ENCODE results near the gene RFFL. TPM values are rescaled to one million over a fixed set of nuclear protein-coding genes. Genes with fewer than 3 reads are reported as not detected.

Gene RFFL
- total and polyA plus RNA-seq, 9 of the 15 experiments (the other 6 are each of a cell fraction or from before 2014, with no cell fraction given) = 3.4 to 18.1 (median 12.8) TPM

GRCh38 chr17:35088881-35089585 lies 25.5 kb upstream of the RFFL start (continued):
- TF ChIP-seq, protein P1, sequence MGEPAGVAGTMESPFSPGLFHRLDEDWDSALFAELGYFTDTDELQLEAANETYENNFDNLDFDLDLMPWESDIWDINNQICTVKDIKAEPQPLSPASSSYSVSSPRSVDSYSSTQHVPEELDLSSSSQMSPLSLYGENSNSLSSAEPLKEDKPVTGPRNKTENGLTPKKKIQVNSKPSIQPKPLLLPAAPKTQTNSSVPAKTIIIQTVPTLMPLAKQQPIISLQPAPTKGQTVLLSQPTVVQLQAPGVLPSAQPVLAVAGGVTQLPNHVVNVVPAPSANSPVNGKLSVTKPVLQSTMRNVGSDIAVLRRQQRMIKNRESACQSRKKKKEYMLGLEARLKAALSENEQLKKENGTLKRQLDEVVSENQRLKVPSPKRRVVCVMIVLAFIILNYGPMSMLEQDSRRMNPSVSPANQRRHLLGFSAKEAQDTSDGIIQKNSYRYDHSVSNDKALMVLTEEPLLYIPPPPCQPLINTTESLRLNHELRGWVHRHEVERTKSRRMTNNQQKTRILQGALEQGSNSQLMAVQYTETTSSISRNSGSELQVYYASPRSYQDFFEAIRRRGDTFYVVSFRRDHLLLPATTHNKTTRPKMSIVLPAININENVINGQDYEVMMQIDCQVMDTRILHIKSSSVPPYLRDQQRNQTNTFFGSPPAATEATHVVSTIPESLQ (CRISPR knock-in tag; IDR thresholded peaks at IDR 0.05) = no peak
- peak; percentile 55 for TF ChIP-seq REST (IDR thresholded peaks at IDR 0.05; ENCODE audit: borderline replicate concordance)
- no peak; the same call in 1 of the 2 replicates for TF ChIP-seq REST (CRISPR knock-in tag; IDR thresholded peaks at IDR 0.05; ENCODE audit: low read depth)
- TF ChIP-seq ZNF395 (CRISPR knock-in tag; IDR thresholded peaks at IDR 0.05) = 0 out of 2 replicates have a peak, but pooled peaks have one; percentile 28
- TF ChIP-seq NONO (IDR thresholded peaks at IDR 0.05; ENCODE audit: low read depth in 2 of 2, low read length in 1 of 2) = peak; percentile 26 to 71; a peak in 2 of 4 replicates
- TF ChIP-seq PHB2 (IDR thresholded peaks at IDR 0.05; ENCODE audit: low read depth) = no peak
- no peak for TF ChIP-seq ZNF75A (CRISPR knock-in tag; IDR thresholded peaks at IDR 0.05)
- no peak for TF ChIP-seq ATF7 (IDR thresholded peaks at IDR 0.05)
- TF ChIP-seq RAD21 (CRISPR knock-in tag; conservative IDR thresholded peaks at IDR 0.05 in 1 of 2, IDR thresholded peaks at IDR 0.05 in 1 of 2) = peak in 1 of 2 experiments; percentile 64; a peak in 3 of 4 replicates
- peak; percentile 46; the same call in 1 of the 2 replicates for TF ChIP-seq THAP12 (CRISPR knock-in tag; IDR thresholded peaks at IDR 0.05)
- TF ChIP-seq SP2 (IDR thresholded peaks at IDR 0.05; ENCODE audit: extremely low read depth, low read depth, low read length, poor library complexity, severe bottlenecking) = peak; percentile 82

Measured in K562 (cell line).